NB4 (cell line): ENCODE measurements around the gene ROBO2.

ENCODE experiments used
- DNase-seq: peaks from one replicate; pipeline ENCODE4 v3.0.0; 2010; ENCODE audit warnings: low read depth
- H3K4me3 ChIP-seq: one replicate; pipeline ENCODE4 v1.5.1; 2011; ENCODE audit warnings: mild to moderate bottlenecking, low read depth, low read length, moderate library complexity
- CTCF ChIP-seq: IDR thresholded peaks from one replicate; pipeline ENCODE4 v1.5.1; 2012; ENCODE audit warnings: low read depth, low read length
- MAX ChIP-seq: IDR thresholded peaks from 2 replicates; pipeline ENCODE4 v1.6.1; 2011; ENCODE audit warnings: low read depth, low read length
- MYC ChIP-seq: IDR thresholded peaks from 2 replicates; pipeline ENCODE4 v1.6.1; 2011; ENCODE audit warnings: low read depth, low read length
- POLR2A ChIP-seq: IDR thresholded peaks from 2 replicates; pipeline ENCODE4 v1.6.1; 2011; ENCODE audit warnings: mild to moderate bottlenecking; ENCODE audit not compliant: insufficient read length; ENCODE audit errors: extremely low read depth

ROBO2 gene

GRCh38 chr3:77599948-77600347, 560.0 kb downstream of the ROBO2 start:
- TF ChIP-seq MYC (no peak), CTCF (no peak), POLR2A (no peak), MAX (no peak)
- H3K4me3 ChIP-seq: no peak overlapping the region
- DNase-seq: no peak

- TF ChIP-seq MAX: no peak
- no peak for TF ChIP-seq MYC
- TF ChIP-seq POLR2A: no peak
- no peak for TF ChIP-seq CTCF
- DNase-seq: no peak
- H3K4me3 ChIP-seq: no peak overlapping the region
These were observed 562.0 kb downstream of the ROBO2 start for GRCh38 chr3:77601823-77602415.

GRCh38 chr3:77602722-77603121, 562.8 kb downstream of the ROBO2 start:
- TF ChIP-seq MYC: no peak
- TF ChIP-seq MAX: no peak
- no peak for TF ChIP-seq CTCF
- no peak for TF ChIP-seq POLR2A
- no peak for DNase-seq
- H3K4me3 ChIP-seq: no peak overlapping the region

GRCh38 chr3:77605308-77605707, 565.4 kb downstream of the ROBO2 start:
- DNase-seq: no peak
- H3K4me3 ChIP-seq: no peak overlapping the region
- TF ChIP-seq POLR2A (no peak), MAX (no peak), MYC (no peak), CTCF (no peak)

GRCh38 chr3:77605865-77606264, 566.0 kb downstream of the ROBO2 start:
- DNase-seq: no peak
- no peak overlapping the region for H3K4me3 ChIP-seq
- TF ChIP-seq MAX: no peak
- no peak for TF ChIP-seq MYC
- TF ChIP-seq CTCF: no peak
- no peak for TF ChIP-seq POLR2A
